ENCODE data around the gene CBL. TPM values are rescaled to one million over a fixed set of nuclear protein-coding genes. Genes with fewer than 3 reads are reported as not detected.

CBL gene
- total RNA-seq, 1 donor from 2014 or later = 27.8 TPM

DNA sequence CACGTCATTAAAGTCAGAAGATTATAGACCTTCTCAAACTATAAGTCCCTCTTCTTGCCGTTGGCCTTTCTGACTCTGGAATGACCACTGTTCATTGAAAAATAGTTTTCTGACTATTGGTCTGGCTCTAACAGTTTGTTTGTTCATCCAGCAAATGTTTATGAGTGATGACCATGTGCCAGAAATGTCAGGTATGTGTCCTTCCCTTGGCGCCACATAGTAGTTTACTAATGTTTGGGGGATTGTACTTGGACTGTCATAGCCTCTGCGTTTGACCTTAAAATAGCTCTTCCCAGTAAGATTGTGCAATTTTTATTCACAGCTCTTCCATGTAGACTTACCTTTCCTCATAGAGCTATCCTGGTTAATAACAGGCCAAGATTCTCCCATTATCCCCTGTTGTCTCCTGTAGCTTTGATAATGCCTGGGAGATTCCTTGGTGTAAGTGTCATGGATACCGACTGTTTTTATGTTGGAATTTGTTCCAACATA lies 97.1 kb downstream of the CBL start:
- TF ChIP-seq CTCF (IDR thresholded peaks at IDR 0.05) = no peak
- intact Hi-C loops (cut with micrococcal nuclease) = no loop called here
- Mint-ChIP-seq H3K9me3 (no peaks in the 10 kb centered on the region), H3K27me3 (no peaks in the 10 kb centered on the region), H3K36me3 (ENCODE audit: low read depth) (peaks cover 75% of the 10 kb centered on the region), H3K4me3 (no peak overlapping the region), H3K27ac (no peak overlapping the region), H3K4me1 (no peaks in the 10 kb centered on the region)
- ChIA-PET CTCF (interaction anchor here (1.5 kb wide), 1 partner anchor 20 kb away, joined by 3 read pairs; no protein-coding TSS in a partner anchor), POLR2A (no interaction called here)
- no peak for ATAC-seq (ENCODE audit: low read depth)
- no peak for DNase-seq

- intact Hi-C loops (cut with micrococcal nuclease) = no loop called here
- DNase-seq (no peak), ATAC-seq (ENCODE audit: low read depth) (no peak)
- no peaks in the 10 kb centered on the region for H3K4me1 Mint-ChIP-seq
- H3K9me3 Mint-ChIP-seq = no peaks in the 10 kb centered on the region
- ChIA-PET CTCF (interaction anchor here (0.6 kb wide), 1 partner anchor 344 kb away, joined by 4 read pairs; no protein-coding TSS in a partner anchor), POLR2A (no interaction called here)
- H3K4me3 Mint-ChIP-seq = no peak overlapping the region
- peaks cover 54% of the 10 kb centered on the region for H3K36me3 Mint-ChIP-seq (ENCODE audit: low read depth)
- no peak for TF ChIP-seq CTCF (IDR thresholded peaks at IDR 0.05)
- no peak overlapping the region for H3K27ac Mint-ChIP-seq
- H3K27me3 Mint-ChIP-seq = no peaks in the 10 kb centered on the region
These were observed 99.6 kb downstream of the CBL start for GRCh38 chr11:119305556-119306372.

- ChIA-PET POLR2A (no interaction called here), CTCF (interaction anchor here (0.6 kb wide), 1 partner anchor 345 kb away, joined by 4 read pairs; no protein-coding TSS in a partner anchor)
- Mint-ChIP-seq H3K27ac (no peak overlapping the region), H3K36me3 (ENCODE audit: low read depth) (peaks cover 47% of the 10 kb centered on the region), H3K4me3 (no peak overlapping the region), H3K9me3 (no peaks in the 10 kb centered on the region), H3K4me1 (no peaks in the 10 kb centered on the region), H3K27me3 (no peaks in the 10 kb centered on the region)
- DNase-seq (no peak), ATAC-seq (ENCODE audit: low read depth) (no peak)
- TF ChIP-seq CTCF (IDR thresholded peaks at IDR 0.05) = no peak
- intact Hi-C loops (cut with micrococcal nuclease) = no loop called here
These were observed 100.3 kb downstream of the CBL start for GRCh38 chr11:119306373-119306890.

DNA sequence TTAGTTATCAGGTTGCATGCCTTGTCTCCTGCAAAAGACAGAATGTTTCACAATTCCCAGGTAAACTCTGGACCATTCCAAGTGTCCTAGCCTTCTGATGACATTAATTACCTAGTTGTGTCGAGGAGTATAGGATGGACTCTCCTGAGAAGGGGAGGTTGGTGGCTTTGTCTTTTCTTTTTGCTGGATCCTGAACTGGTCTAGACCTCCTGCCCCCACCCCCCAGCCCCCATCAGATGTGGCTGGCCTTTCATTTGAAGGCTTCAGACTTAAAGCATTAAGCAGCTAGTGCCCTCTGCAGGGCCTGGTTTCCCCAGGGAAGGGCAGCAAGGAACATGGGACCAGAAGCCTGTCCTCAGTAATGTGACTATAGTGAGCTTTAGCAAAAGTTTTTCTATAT lies 101.1 kb downstream of the CBL start:
- no peak overlapping the region for H3K27ac Mint-ChIP-seq
- POLR2A ChIA-PET = no interaction called here
- ATAC-seq (ENCODE audit: low read depth) = no peak
- H3K36me3 Mint-ChIP-seq (ENCODE audit: low read depth) = peaks cover 39% of the 10 kb centered on the region
- no peaks in the 10 kb centered on the region for H3K4me1 Mint-ChIP-seq
- CTCF ChIA-PET = interaction anchor here (2.3 kb wide), 1 partner anchor 15 kb away, joined by 18 read pairs; no protein-coding TSS in a partner anchor
- TF ChIP-seq CTCF (IDR thresholded peaks at IDR 0.05) = no peak
- no peak overlapping the region for H3K4me3 Mint-ChIP-seq
- H3K27me3 Mint-ChIP-seq = peaks cover under 1% of the 10 kb centered on the region
- intact Hi-C loops (cut with micrococcal nuclease) = no loop called here
- H3K9me3 Mint-ChIP-seq = no peaks in the 10 kb centered on the region
- no peak for DNase-seq

- H3K27me3 Mint-ChIP-seq = peaks cover 3% of the 10 kb centered on the region
- no peak overlapping the region for H3K4me3 Mint-ChIP-seq
- intact Hi-C loops (cut with micrococcal nuclease) = no loop called here
- H3K36me3 Mint-ChIP-seq (ENCODE audit: low read depth) = peaks cover 32% of the 10 kb centered on the region
- DNase-seq = no peak
- no peak for TF ChIP-seq CTCF (IDR thresholded peaks at IDR 0.05)
- no peak overlapping the region for H3K27ac Mint-ChIP-seq
- no peak for ATAC-seq (ENCODE audit: low read depth)
- ChIA-PET POLR2A (interaction anchor here (0.6 to 0.7 kb wide), 2 partner anchors 213 to 966 kb away, joined by 3 read pairs; no protein-coding TSS in a partner anchor), CTCF (interaction anchor here (2.3 kb wide), 1 partner anchor 15 kb away, joined by 18 read pairs; no protein-coding TSS in a partner anchor)
- H3K9me3 Mint-ChIP-seq = no peaks in the 10 kb centered on the region
- H3K4me1 Mint-ChIP-seq = no peaks in the 10 kb centered on the region
These were observed 101.8 kb downstream of the CBL start for GRCh38 chr11:119307974-119308373.
